Stimulated activated effector memory CD8-positive, alpha-beta T cell treated with anti-CD3 and anti-CD28 coated beads, Interleukin-12 subunit alpha, Interleukin-12 subunit beta, amount 100 ng/mL, for 72 hours (primary cell): ENCODE data around the gene ERN1.

Source experiments
- ATAC-seq: fragments of 150-1000 bp; cut with Tn5 transposase; 2 replicates; pipeline ENCODE4 v1.10.0; 2021
- DNase-seq, 2 donors: peaks; one replicate each; pipeline ENCODE4 v3.0.0; 2021 to 2022; ENCODE audit warnings: low spot score in 2 of 2
- H3K27ac Mint-ChIP-seq: one replicate; pipeline ENCODE4 v1.8.0; 2022; ENCODE audit warnings: mild to moderate bottlenecking, mixed read lengths
- H3K36me3 Mint-ChIP-seq: one replicate; pipeline ENCODE4 v1.8.0; 2022; ENCODE audit warnings: mild to moderate bottlenecking, mixed read lengths
- H3K4me1 Mint-ChIP-seq: one replicate; pipeline ENCODE4 v1.8.0; 2022; ENCODE audit warnings: mixed read lengths
- H3K4me3 Mint-ChIP-seq: one replicate; pipeline ENCODE4 v1.8.0; 2022; ENCODE audit warnings: mild to moderate bottlenecking, mixed read lengths
- H3K9me3 Mint-ChIP-seq: one replicate; pipeline ENCODE4 v1.8.0; 2022; ENCODE audit warnings: mixed read lengths

ERN1 gene

DNA sequence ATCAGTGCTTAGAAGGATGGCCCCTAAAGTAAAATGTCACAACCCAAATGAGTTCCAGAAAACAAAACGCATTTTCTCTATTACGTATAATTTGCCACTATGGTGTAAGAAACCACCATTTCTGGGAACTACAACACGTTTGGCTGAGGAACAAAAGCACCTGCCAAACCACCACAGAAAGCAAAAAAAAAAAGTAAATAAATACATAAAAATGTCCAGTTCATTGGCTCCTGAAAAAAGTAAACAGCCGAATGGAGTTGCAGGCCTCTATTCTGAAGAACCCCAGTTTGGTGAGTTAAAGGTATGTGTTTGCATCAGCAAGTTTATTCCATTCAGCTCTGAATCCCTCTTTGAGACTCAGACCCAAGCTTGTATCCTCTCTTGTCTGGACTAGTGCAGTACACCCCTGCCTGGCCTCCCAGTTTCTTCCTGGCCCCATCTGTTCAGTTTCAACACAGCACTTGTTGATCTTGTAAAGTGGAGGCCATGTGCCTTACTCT lies 36.9 kb downstream of the ERN1 start:
- Mint-ChIP-seq H3K4me3 (peak overlapping the region; percentile 79), H3K4me1 (peaks cover 89% of the 10 kb centered on the region), H3K9me3 (no peaks in the 10 kb centered on the region), H3K27ac (no peak overlapping the region), H3K36me3 (peaks cover 79% of the 10 kb centered on the region)
- ATAC-seq (peak; percentile 31), DNase-seq (no peak)

DNA sequence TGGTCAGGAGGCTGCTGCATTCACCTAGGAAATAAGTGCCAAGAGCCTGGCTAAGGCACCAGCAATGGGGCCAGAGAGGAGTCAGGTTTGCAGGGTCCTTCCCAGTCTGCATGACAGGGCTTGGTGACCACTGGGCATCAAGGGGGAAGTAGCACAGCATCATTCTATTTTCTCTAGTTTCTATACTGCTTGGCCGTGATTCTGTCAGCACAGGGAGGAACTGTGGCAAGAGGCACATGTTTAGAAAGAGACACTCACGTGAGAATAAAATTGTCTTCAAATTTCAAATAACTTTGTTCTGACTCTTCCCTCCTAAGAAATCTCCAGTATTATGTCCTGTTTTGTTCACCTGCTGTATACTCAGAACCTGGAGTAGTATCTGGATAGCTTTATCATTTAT lies 37.8 kb downstream of the ERN1 start:
- DNase-seq (no peak), ATAC-seq (no peak)
- peak overlapping the region; percentile 79 for H3K4me3 Mint-ChIP-seq
- no peak overlapping the region for H3K27ac Mint-ChIP-seq
- H3K36me3 Mint-ChIP-seq, result peaks cover 74% of the 10 kb centered on the region
- H3K9me3 Mint-ChIP-seq, result no peaks in the 10 kb centered on the region
- H3K4me1 Mint-ChIP-seq, result peaks cover 93% of the 10 kb centered on the region

GRCh38 chr17:64091571-64091970 lies 38.4 kb downstream of the ERN1 start:
- no peak for DNase-seq
- peak; percentile 6 for ATAC-seq
- no peak overlapping the region for H3K27ac Mint-ChIP-seq
- no peaks in the 10 kb centered on the region for H3K9me3 Mint-ChIP-seq
- peak overlapping the region; percentile 79 for H3K4me3 Mint-ChIP-seq
- H3K4me1 Mint-ChIP-seq, result peaks cover 91% of the 10 kb centered on the region
- peaks cover 71% of the 10 kb centered on the region for H3K36me3 Mint-ChIP-seq

DNA sequence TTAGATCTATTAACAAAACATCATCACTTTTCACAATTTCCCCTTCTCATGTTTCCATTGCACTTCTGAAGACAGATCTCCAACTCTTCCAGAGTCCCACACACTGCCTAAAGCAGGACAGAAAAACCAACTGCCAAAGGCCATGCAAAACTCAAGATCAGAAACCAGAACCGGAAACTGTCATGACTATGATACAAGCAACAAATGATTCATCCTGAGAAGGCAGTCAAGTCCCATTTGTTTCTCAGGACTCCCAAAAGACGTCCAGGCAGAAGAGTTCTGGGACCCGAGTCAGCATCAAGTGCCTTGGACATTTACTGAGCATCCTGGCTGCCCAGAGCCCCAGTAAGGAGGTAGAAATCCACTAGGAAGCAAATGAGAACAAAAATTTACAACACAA lies 38.8 kb downstream of the ERN1 start:
- Mint-ChIP-seq H3K27ac (no peak overlapping the region), H3K4me3 (peak overlapping the region; percentile 79), H3K9me3 (no peaks in the 10 kb centered on the region), H3K4me1 (peaks cover 90% of the 10 kb centered on the region), H3K36me3 (peaks cover 67% of the 10 kb centered on the region)
- DNase-seq (peak in 1 of 2 donors; percentile 59), ATAC-seq (peak; percentile 88)

- peak overlapping the region; percentile 3 for H3K4me3 Mint-ChIP-seq
- no peak for DNase-seq
- H3K27ac Mint-ChIP-seq, result no peak overlapping the region
- no peaks in the 10 kb centered on the region for H3K9me3 Mint-ChIP-seq
- no peak for ATAC-seq
- peaks cover 57% of the 10 kb centered on the region for H3K36me3 Mint-ChIP-seq
- peaks cover 80% of the 10 kb centered on the region for H3K4me1 Mint-ChIP-seq
Observed at GRCh38 chr17:64090144-64090543, 39.8 kb downstream of the ERN1 start.

GRCh38 chr17:64087252-64088005 lies 42.5 kb downstream of the ERN1 start:
- H3K9me3 Mint-ChIP-seq, result no peaks in the 10 kb centered on the region
- peaks cover 37% of the 10 kb centered on the region for H3K36me3 Mint-ChIP-seq
- H3K4me3 Mint-ChIP-seq, result peak overlapping the region; percentile 35
- H3K4me1 Mint-ChIP-seq, result peaks cover 54% of the 10 kb centered on the region
- H3K27ac Mint-ChIP-seq, result no peak overlapping the region
- DNase-seq, result no peak
- no peak for ATAC-seq

DNA sequence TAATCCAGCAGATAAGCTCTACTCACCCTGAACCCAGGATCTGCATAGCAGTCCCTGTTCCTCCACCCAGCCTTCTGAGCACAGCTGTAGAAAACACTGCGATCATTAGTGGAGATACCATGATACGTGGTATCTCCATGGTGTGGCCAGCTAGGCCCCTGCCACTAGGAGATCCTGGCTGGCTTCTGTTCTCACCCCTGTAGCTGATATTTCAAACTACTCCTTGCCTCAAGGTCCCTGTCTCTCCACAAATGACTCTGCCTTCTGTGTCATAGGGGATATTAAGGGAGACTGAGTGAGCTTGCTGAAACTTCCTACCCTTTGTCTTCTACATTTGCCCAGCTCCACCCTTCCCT lies 44.3 kb downstream of the ERN1 start:
- Mint-ChIP-seq H3K9me3 (no peaks in the 10 kb centered on the region), H3K27ac (no peak overlapping the region), H3K4me3 (no peak overlapping the region), H3K36me3 (peaks cover 34% of the 10 kb centered on the region), H3K4me1 (peaks cover 38% of the 10 kb centered on the region)
- DNase-seq (no peak), ATAC-seq (peak; percentile 38)

DNA sequence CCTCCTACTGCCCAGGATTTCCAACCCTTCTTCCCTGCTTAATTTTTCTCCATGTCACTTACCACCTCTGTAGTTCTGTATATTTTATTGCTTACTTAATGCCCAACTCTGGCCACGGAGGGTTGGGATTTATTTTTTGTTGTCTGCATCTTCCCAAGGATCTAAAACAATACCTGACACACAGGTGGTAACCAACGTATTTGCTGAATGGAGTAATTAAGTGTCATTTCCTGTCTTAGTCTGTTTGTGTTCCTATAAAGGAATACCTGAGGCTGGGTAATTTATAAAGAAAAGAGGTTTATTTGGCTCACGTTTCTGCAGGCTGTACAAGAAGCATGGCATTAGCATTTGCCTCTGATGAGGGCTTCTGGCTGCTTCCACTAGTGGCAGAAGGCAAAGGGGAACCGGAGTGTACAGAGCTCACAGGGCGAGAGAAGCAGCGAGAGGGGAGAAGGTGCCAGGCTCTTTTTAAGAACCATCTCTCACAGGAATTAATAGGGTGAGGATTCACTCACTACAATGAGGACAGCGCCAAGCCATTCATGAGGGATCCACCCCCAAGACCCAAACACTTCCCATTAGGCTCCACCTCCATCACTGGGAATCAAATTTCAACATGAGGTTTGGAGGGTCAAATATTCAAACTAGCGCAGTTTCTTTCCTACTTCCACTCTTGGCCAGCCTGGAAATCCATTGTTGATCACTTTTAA lies 44.8 kb downstream of the ERN1 start:
- no peak for DNase-seq
- Mint-ChIP-seq H3K4me1 (peaks cover 38% of the 10 kb centered on the region), H3K4me3 (no peak overlapping the region), H3K27ac (no peak overlapping the region), H3K36me3 (peaks cover 32% of the 10 kb centered on the region), H3K9me3 (no peaks in the 10 kb centered on the region)
- ATAC-seq, result no peak

DNA sequence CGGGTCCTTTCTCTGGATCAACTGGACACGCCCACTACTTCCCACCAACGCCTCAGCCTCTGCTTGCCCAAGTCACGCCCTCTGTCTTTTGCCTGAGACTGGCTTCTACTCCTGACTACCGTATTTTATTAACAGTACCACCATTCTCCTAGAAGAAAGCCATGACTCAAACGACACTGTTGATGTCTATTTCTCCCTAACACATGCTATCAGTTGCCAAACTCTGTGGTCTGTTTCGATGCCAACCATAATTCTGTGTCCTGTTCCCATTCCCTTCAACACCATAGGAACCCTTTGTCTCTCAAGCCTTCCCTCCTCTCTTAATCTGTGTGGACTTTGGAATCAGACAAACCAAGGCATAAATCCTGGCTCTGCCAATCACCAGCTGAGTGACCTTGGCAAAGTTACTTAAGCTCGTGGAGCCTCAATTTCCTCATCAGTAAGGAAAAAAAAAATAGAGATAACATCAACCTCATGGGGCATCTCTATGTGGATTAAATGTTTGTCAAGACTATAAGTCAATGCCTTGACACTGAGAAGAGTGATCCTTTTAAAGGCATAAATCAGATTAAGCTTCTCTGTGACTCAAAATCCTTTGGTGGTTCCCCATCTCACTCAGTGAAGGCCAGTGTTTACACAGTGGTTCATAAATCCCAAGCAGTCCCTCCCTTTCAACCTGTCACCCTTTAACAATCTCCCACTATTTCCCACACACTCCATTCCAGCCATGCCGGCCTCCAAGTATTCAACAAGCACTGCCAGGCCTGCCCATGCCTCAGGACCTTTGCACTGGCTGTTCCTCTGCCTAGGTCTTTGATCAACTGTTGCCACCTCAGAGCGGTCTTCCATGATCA lies 45.6 kb downstream of the ERN1 start:
- no peaks in the 10 kb centered on the region for H3K9me3 Mint-ChIP-seq
- H3K4me3 Mint-ChIP-seq, result no peak overlapping the region
- H3K36me3 Mint-ChIP-seq, result peaks cover 31% of the 10 kb centered on the region
- no peak for ATAC-seq
- H3K27ac Mint-ChIP-seq, result no peak overlapping the region
- no peak for DNase-seq
- peaks cover 37% of the 10 kb centered on the region for H3K4me1 Mint-ChIP-seq

DNA sequence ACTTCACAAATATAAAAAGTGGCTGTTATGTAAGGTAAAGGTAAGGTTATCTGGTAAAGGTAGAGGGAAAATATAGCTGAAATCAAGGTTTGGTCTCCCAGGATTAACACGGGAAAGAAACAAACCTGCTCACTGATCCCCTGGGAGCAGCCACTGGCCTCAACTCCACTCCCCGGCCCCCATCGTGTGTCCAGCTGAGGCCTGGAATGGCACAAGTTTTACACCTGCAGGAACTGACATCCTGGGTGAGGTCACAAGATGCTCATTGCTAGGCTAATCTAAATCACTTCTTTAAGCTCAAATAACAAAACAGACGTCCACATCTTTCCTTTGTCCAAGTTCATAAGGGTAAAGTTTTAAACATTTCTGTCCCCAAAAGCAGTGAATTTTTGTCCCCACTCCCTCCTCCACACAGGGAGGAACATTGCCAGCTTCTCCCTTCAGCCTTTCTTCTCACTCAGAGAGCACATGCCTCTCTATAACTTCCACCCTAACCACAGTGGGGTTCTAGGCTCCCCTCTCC lies 46.3 kb downstream of the ERN1 start:
- ATAC-seq (no peak), DNase-seq (no peak)
- Mint-ChIP-seq H3K9me3 (no peaks in the 10 kb centered on the region), H3K4me1 (peaks cover 32% of the 10 kb centered on the region), H3K4me3 (no peak overlapping the region), H3K36me3 (peaks cover 31% of the 10 kb centered on the region), H3K27ac (no peak overlapping the region)

- DNase-seq, result no peak
- no peak overlapping the region for H3K4me3 Mint-ChIP-seq
- peaks cover 30% of the 10 kb centered on the region for H3K4me1 Mint-ChIP-seq
- H3K27ac Mint-ChIP-seq, result no peak overlapping the region
- peaks cover 32% of the 10 kb centered on the region for H3K36me3 Mint-ChIP-seq
- H3K9me3 Mint-ChIP-seq, result no peaks in the 10 kb centered on the region
- ATAC-seq, result no peak
Observed at GRCh38 chr17:64083093-64083492, 46.9 kb downstream of the ERN1 start.

GRCh38 chr17:64081802-64082799 lies 47.8 kb downstream of the ERN1 start:
- Mint-ChIP-seq H3K4me1 (peaks cover 23% of the 10 kb centered on the region), H3K36me3 (peaks cover 39% of the 10 kb centered on the region), H3K4me3 (no peak overlapping the region), H3K9me3 (no peaks in the 10 kb centered on the region), H3K27ac (no peak overlapping the region)
- DNase-seq (no peak), ATAC-seq (peak; percentile 94)

- no peak for DNase-seq
- Mint-ChIP-seq H3K27ac (peak overlapping the region; percentile 76), H3K4me1 (peaks cover 28% of the 10 kb centered on the region), H3K4me3 (no peak overlapping the region), H3K9me3 (no peaks in the 10 kb centered on the region), H3K36me3 (peaks cover 55% of the 10 kb centered on the region)
- ATAC-seq, result no peak
Observed at GRCh38 chr17:64080174-64080618, 49.7 kb downstream of the ERN1 start.

- peak overlapping the region; percentile 77 for H3K27ac Mint-ChIP-seq
Observed at GRCh38 chr17:64077379-64077778, 52.6 kb downstream of the ERN1 start.

More at GRCh38 chr17:64077379-64077778, 52.6 kb downstream of the ERN1 start:
- Mint-ChIP-seq H3K4me1 (peaks cover 28% of the 10 kb centered on the region), H3K36me3 (peaks cover 82% of the 10 kb centered on the region), H3K9me3 (no peaks in the 10 kb centered on the region), H3K4me3 (no peak overlapping the region)
- DNase-seq (no peak), ATAC-seq (no peak)
